Measurements from ENCODE around the gene PEX5L.
"Not testable (repeated sequence)": the region's sequence is repeated elsewhere in the genome, so short reads cannot be mapped to it uniquely, and the experiment has no call there.

Gene PEX5L

GRCh38 chr3:180036671-180037455, at the start of gene PEX5L:
Gene PEX5L (minus strand): TSS chr3:180036937. CDS start chr3:180036599, 338 bp downstream.
- no peak for DNase-seq (ENCODE audit: low read depth)

- no peak for DNase-seq (ENCODE audit: low read depth)
Observed at GRCh38 chr3:180085122-180085710, 48.5 kb upstream of the PEX5L start.

GRCh38 chr3:180082699-180083098, 46.0 kb upstream of the PEX5L start:
- DNase-seq (ENCODE audit: low read depth), result no peak

GRCh38 chr3:180078592-180078991, 41.9 kb upstream of the PEX5L start:
- no peak for DNase-seq (ENCODE audit: low read depth)

- no peak for DNase-seq (ENCODE audit: low read depth)
Observed at GRCh38 chr3:180073561-180073960, 36.8 kb upstream of the PEX5L start.

GRCh38 chr3:180072786-180073185, 36.0 kb upstream of the PEX5L start:
- no peak for DNase-seq (ENCODE audit: low read depth)

GRCh38 chr3:180070925-180071324, 34.2 kb upstream of the PEX5L start:
- DNase-seq (ENCODE audit: low read depth), result no peak

GRCh38 chr3:180068023-180068422, 31.3 kb upstream of the PEX5L start:
- no peak for DNase-seq (ENCODE audit: low read depth)

- DNase-seq (ENCODE audit: low read depth), result no peak
Observed at GRCh38 chr3:180066598-180066997, 29.9 kb upstream of the PEX5L start.

- DNase-seq (ENCODE audit: low read depth), result no peak
Observed at GRCh38 chr3:180063783-180064182, 27.0 kb upstream of the PEX5L start.

- no peak for DNase-seq (ENCODE audit: low read depth)
Observed at GRCh38 chr3:180062771-180063170, 26.0 kb upstream of the PEX5L start.

- no peak for DNase-seq (ENCODE audit: low read depth)
Observed at GRCh38 chr3:180059356-180059755, 22.6 kb upstream of the PEX5L start.

DNA sequence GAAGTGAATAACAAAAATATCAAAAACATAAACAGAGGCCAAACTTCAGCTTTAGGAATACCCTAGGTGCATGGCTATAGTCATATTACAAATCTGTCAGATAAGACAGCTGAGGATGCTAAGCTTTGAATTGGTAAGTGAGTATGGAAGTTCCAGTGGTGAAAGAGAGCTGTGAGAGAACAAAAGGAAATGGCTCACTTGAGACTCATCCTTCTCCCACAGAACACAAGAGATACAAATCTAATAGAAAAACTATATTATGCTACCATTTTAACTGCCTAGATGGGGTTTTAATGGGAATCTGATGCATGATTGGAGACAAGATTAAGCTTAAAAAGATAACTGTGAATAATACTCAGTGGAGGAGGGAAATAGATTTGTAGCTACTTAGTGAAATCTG, 21.5 kb upstream of the PEX5L start:
- no peak for DNase-seq (ENCODE audit: low read depth)

- not testable (repeated sequence) for DNase-seq (ENCODE audit: low read depth)
Observed at GRCh38 chr3:180055656-180056055, 18.9 kb upstream of the PEX5L start.

DNA sequence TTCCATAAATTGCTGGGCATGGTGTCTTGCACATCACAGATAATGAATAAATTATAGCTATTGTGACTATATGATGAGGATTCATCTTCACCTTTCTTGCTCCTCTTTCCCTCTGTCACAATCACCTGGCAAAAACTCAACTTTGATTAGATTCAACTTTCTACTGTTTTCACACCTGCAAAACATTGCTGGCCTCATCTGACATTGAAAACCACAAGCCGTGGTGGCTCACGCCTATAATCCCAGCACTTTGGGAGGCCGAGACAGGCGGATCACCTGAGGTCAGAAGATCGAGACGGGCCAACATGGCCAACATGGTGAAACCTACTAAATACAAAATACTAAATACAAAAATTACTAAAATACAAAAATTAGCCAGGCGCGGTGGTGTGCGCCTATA, 12.7 kb upstream of the PEX5L start:
- DNase-seq (ENCODE audit: low read depth), result no peak

DNA sequence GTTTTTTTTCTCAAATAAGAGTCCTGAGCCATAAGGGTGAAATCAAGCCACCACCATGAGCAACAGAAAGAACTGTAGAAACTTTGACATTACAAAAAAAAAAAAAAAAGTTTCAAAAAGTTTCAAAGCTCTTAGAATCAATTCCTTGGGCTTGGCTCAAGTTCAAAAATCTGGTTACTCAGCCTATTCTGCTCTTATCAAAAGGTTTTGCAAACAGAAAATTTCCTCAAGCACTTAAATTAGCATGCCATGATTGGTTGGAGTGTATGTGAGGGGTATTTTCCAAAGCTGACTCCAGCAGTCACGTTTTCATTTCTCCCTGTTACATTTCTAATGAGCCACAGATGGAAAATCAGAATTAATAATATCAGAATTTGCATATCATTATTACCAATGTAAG, 12.1 kb upstream of the PEX5L start:
- no peak for DNase-seq (ENCODE audit: low read depth)

- peak; percentile 48 for DNase-seq (ENCODE audit: low read depth)
Observed at GRCh38 chr3:180048103-180048502, 11.4 kb upstream of the PEX5L start.

GRCh38 chr3:180040966-180041365, 4.2 kb upstream of the PEX5L start:
- DNase-seq (ENCODE audit: low read depth), result no peak

DNA sequence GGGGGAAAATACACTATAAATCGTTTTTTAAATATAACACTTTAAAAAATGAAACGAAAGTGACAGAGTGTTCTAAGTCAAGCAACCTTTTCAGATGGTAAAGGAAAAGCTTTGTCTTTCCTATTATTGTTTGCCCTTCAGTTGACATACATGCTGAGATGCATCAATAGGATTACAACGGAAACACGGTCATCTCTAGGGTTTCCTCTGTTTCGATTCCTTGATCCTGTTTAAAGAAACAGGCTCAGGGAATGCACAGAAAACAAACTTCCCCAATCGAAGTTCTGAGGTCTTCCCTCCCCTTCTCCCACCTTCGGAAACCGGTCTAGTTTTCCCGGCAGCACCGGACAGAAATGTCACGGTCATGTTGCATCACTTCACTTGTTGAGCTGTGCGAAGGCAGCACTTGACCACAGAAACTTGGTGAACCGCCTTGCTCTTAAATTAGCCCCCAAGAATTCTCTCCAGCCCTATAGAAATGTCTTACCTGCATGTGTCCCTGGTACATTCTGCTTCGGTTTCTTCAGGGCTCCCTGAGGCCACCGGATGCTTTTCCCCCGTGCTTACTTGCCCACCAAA, 556 bp downstream of the PEX5L start:
- DNase-seq (ENCODE audit: low read depth), result no peak

GRCh38 chr3:180026997-180027396, 9.7 kb downstream of the PEX5L start:
- no peak for DNase-seq (ENCODE audit: low read depth)

GRCh38 chr3:180018543-180018942, 18.2 kb downstream of the PEX5L start:
- no peak for DNase-seq (ENCODE audit: low read depth)

DNA sequence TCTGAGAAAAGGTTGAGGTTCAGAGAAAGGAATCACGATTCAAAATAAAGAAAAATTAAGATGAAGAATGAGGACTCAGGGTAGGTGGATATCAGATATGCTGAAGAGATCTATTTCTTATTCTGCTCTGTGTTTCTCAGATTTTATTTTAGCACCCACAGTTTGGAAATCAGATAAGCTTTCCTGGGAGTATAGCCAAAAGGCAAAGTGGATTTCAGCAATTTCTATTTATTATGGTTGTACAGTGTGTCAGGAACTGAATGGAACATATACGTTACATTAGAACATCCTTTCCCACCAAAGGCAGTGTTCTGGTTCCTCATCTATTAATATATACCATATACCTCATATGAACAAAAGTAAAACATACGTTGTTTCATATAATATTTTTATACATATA, 18.9 kb downstream of the PEX5L start:
- DNase-seq (ENCODE audit: low read depth), result no peak

GRCh38 chr3:180011927-180012326, 24.8 kb downstream of the PEX5L start:
- DNase-seq (ENCODE audit: low read depth), result no peak
